ENCODE measurements around the gene STARD3. TPM values are rescaled to one million over a fixed set of nuclear protein-coding genes. Genes with fewer than 3 reads are reported as not detected.

STARD3 gene
- total RNA-seq, 2 experiments from 2014 or later = 96.3 to 96.5 TPM

GRCh38 chr17:39608142-39608981 lies 28.6 kb upstream of the STARD3 start:
- Mint-ChIP-seq H3K4me3 (no peak overlapping the region), H3K36me3 (no peaks in the 10 kb centered on the region), H3K9me3 (no peaks in the 10 kb centered on the region), H3K4me1 (peaks cover 14% of the 10 kb centered on the region), H3K27me3 (peaks cover 49% of the 10 kb centered on the region), H3K27ac (no peak overlapping the region)
- peak; percentile 21 for DNase-seq
- ATAC-seq (ENCODE audit: low read depth) = no peak
- POLR2A ChIA-PET = no interaction called here

GRCh38 chr17:39609416-39610025 lies 27.4 kb upstream of the STARD3 start:
- H3K4me3 Mint-ChIP-seq = no peak overlapping the region
- POLR2A ChIA-PET = no interaction called here
- H3K9me3 Mint-ChIP-seq = no peaks in the 10 kb centered on the region
- no peak overlapping the region for H3K27ac Mint-ChIP-seq
- H3K27me3 Mint-ChIP-seq = peaks cover 44% of the 10 kb centered on the region
- DNase-seq (no peak), ATAC-seq (ENCODE audit: low read depth) (no peak)
- H3K4me1 Mint-ChIP-seq = peaks cover 11% of the 10 kb centered on the region
- no peaks in the 10 kb centered on the region for H3K36me3 Mint-ChIP-seq

GRCh38 chr17:39611401-39612112 lies 25.4 kb upstream of the STARD3 start:
- H3K27ac Mint-ChIP-seq = no peak overlapping the region
- H3K4me3 Mint-ChIP-seq = no peak overlapping the region
- H3K27me3 Mint-ChIP-seq = peaks cover 42% of the 10 kb centered on the region
- POLR2A ChIA-PET = no interaction called here
- DNase-seq (no peak), ATAC-seq (ENCODE audit: low read depth) (no peak)
- H3K9me3 Mint-ChIP-seq = no peaks in the 10 kb centered on the region
- no peaks in the 10 kb centered on the region for H3K36me3 Mint-ChIP-seq
- H3K4me1 Mint-ChIP-seq = peaks cover 5% of the 10 kb centered on the region

GRCh38 chr17:39612291-39612894 lies 24.6 kb upstream of the STARD3 start:
- Mint-ChIP-seq H3K36me3 (no peaks in the 10 kb centered on the region), H3K27me3 (peaks cover 44% of the 10 kb centered on the region), H3K9me3 (no peaks in the 10 kb centered on the region), H3K4me1 (no peaks in the 10 kb centered on the region), H3K27ac (no peak overlapping the region), H3K4me3 (no peak overlapping the region)
- no peak for ATAC-seq (ENCODE audit: low read depth)
- DNase-seq = no peak
- POLR2A ChIA-PET = no interaction called here

GRCh38 chr17:39612935-39613464 lies 23.9 kb upstream of the STARD3 start:
- DNase-seq (no peak), ATAC-seq (ENCODE audit: low read depth) (no peak)
- Mint-ChIP-seq H3K4me1 (no peaks in the 10 kb centered on the region), H3K9me3 (no peaks in the 10 kb centered on the region), H3K4me3 (no peak overlapping the region), H3K27me3 (peaks cover 40% of the 10 kb centered on the region), H3K27ac (no peak overlapping the region), H3K36me3 (no peaks in the 10 kb centered on the region)
- POLR2A ChIA-PET = no interaction called here

GRCh38 chr17:39614545-39615157 lies 22.3 kb upstream of the STARD3 start:
- POLR2A ChIA-PET = no interaction called here
- H3K36me3 Mint-ChIP-seq = no peaks in the 10 kb centered on the region

GRCh38 chr17:39615434-39615833 lies 21.5 kb upstream of the STARD3 start:
- H3K27me3 Mint-ChIP-seq = peaks cover 35% of the 10 kb centered on the region
- no peak for ATAC-seq (ENCODE audit: low read depth)

More at GRCh38 chr17:39614545-39615157, 22.3 kb upstream of the STARD3 start:
- ATAC-seq (ENCODE audit: low read depth) (no peak), DNase-seq (no peak)
- Mint-ChIP-seq H3K9me3 (no peaks in the 10 kb centered on the region), H3K27ac (no peak overlapping the region), H3K4me1 (no peaks in the 10 kb centered on the region), H3K4me3 (no peak overlapping the region), H3K27me3 (peaks cover 32% of the 10 kb centered on the region)

GRCh38 chr17:39617100-39617445 lies 19.9 kb upstream of the STARD3 start:
- no peak for ATAC-seq (ENCODE audit: low read depth)
- Mint-ChIP-seq H3K4me1 (peaks cover 1% of the 10 kb centered on the region), H3K27me3 (peaks cover 34% of the 10 kb centered on the region), H3K36me3 (no peaks in the 10 kb centered on the region), H3K9me3 (no peaks in the 10 kb centered on the region), H3K27ac (no peak overlapping the region), H3K4me3 (peak overlapping the region; percentile 59)
- POLR2A ChIA-PET = no interaction called here
- DNase-seq = no peak

More at GRCh38 chr17:39615434-39615833, 21.5 kb upstream of the STARD3 start:
- Mint-ChIP-seq H3K4me3 (no peak overlapping the region), H3K36me3 (no peaks in the 10 kb centered on the region), H3K9me3 (no peaks in the 10 kb centered on the region), H3K27ac (no peak overlapping the region), H3K4me1 (no peaks in the 10 kb centered on the region)
- POLR2A ChIA-PET = no interaction called here
- no peak for DNase-seq

GRCh38 chr17:39617446-39618245 lies 19.3 kb upstream of the STARD3 start:
- Mint-ChIP-seq H3K27me3 (peaks cover 34% of the 10 kb centered on the region), H3K4me3 (peak overlapping the region; percentile 76), H3K9me3 (no peaks in the 10 kb centered on the region), H3K27ac (no peak overlapping the region), H3K36me3 (no peaks in the 10 kb centered on the region), H3K4me1 (peaks cover 5% of the 10 kb centered on the region)
- POLR2A ChIA-PET = interaction anchor here (0.6 kb wide), 1 partner anchor 449 kb away, joined by 4 read pairs; no protein-coding TSS in a partner anchor
- ATAC-seq (ENCODE audit: low read depth) = peak; percentile 16
- peak; percentile 60 for DNase-seq

- Mint-ChIP-seq H3K4me1 (peaks cover 5% of the 10 kb centered on the region), H3K4me3 (peak overlapping the region; percentile 76), H3K36me3 (no peaks in the 10 kb centered on the region), H3K9me3 (no peaks in the 10 kb centered on the region), H3K27ac (no peak overlapping the region), H3K27me3 (peaks cover 34% of the 10 kb centered on the region)
- DNase-seq = no peak
- POLR2A ChIA-PET = no interaction called here
- no peak for ATAC-seq (ENCODE audit: low read depth)
Observed at GRCh38 chr17:39618246-39618913, 18.6 kb upstream of the STARD3 start.

- DNase-seq (no peak), ATAC-seq (ENCODE audit: low read depth) (no peak)
- peaks cover 34% of the 10 kb centered on the region for H3K27me3 Mint-ChIP-seq
- no peaks in the 10 kb centered on the region for H3K36me3 Mint-ChIP-seq
- no peak overlapping the region for H3K27ac Mint-ChIP-seq
- H3K4me3 Mint-ChIP-seq = no peak overlapping the region
- H3K4me1 Mint-ChIP-seq = peaks cover 5% of the 10 kb centered on the region
- POLR2A ChIA-PET = no interaction called here
- H3K9me3 Mint-ChIP-seq = no peaks in the 10 kb centered on the region
Observed at GRCh38 chr17:39618956-39619785, 17.8 kb upstream of the STARD3 start.
